B cell (primary cell): ENCODE measurements around the gene SCRT2. TPM values are rescaled to one million over a fixed set of nuclear protein-coding genes. Genes with fewer than 3 reads are reported as not detected.
A peak's percentile ranks its signal among the peaks of the same experiment; 100 is the strongest.

Experiments used
- ATAC-seq: fragments of 200-7000 bp; cut with Tn5 transposase; one replicate; pipeline ENCODE4 v1.10.0; 2021; ENCODE audit warnings: low read depth, mild to moderate bottlenecking, moderate number of reproducible peaks, moderate library complexity
- CTCF ChIA-PET: fragments of 350-600 bp; sonication (Branson Sonifier 250); formaldehyde crosslinking; loops from one replicate; lab custom pipeline; 2021; ENCODE audit warnings: antibody characterized with exemption, inconsistent platforms; lab: Charles Lee
- POLR2A ChIA-PET: fragments of 350-600 bp; sonication (Branson Sonifier 250); formaldehyde crosslinking; loops from one replicate; lab custom pipeline; 2021; ENCODE audit warnings: antibody characterized with exemption; lab: Charles Lee
- DNase-seq: peaks from one replicate; pipeline ENCODE4 v3.0.0; 2013
- H2AFZ ChIP-seq: 2 replicates; pipeline ENCODE4 v1.6.1; 2012; ENCODE audit warnings: mild to moderate bottlenecking, low read depth, low read length; ENCODE audit not compliant: insufficient read depth, poor library complexity, severe bottlenecking
- H3K27ac ChIP-seq, 2 donors: 1 replicate in 1 of 2; 2 replicates in 1 of 2; pipeline ENCODE4 v1.5.1; 2012 to 2013; ENCODE audit warnings: low read length in 2 of 2, mild to moderate bottlenecking in 2 of 2, moderate library complexity in 1 of 2
- H3K27me3 ChIP-seq, 4 experiments: fragments of 200-600 bp in 1 of 4; sonication (generic) in 1 of 4; replicated peaks in 1 of 4; 1 replicate in 2 of 4; 2 replicates in 2 of 4; pipeline versions ENCODE4 v1.6.1 to v1.7.0; 2013 to 2016; ENCODE audit warnings: low read length in 3 of 4, mild to moderate bottlenecking in 2 of 4, mixed read lengths in 1 of 4, moderate library complexity in 1 of 4; ENCODE audit not compliant: insufficient read depth in 4 of 4, control insufficient read depth in 3 of 4; ENCODE audit errors: control extremely low read depth in 1 of 4
- H3K36me3 ChIP-seq, 2 experiments: replicated peaks in 1 of 2; 1 replicate in 1 of 2; 2 replicates in 1 of 2; pipeline versions ENCODE4 v1.6.1 to v1.7.1; 2013; ENCODE audit warnings: low read length in 1 of 2; ENCODE audit not compliant: insufficient read depth in 2 of 2, control insufficient read depth in 1 of 2; ENCODE audit errors: control extremely low read depth in 1 of 2, extremely low read depth in 1 of 2
- H3K4me1 ChIP-seq, 2 donors: fragments of 200-600 bp in 1 of 2; sonication (generic) in 1 of 2; 1 replicate in 1 of 2; 2 replicates in 1 of 2; pipeline versions ENCODE4 v1.5.1 to v1.6.1; 2013 to 2017; ENCODE audit warnings: low read length in 2 of 2; ENCODE audit not compliant: control insufficient read depth in 2 of 2, insufficient read depth in 2 of 2
- H3K4me2 ChIP-seq: replicated peaks from 2 replicates; pipeline ENCODE3; 2012; ENCODE audit warnings: mild to moderate bottlenecking, low read depth, low read length; ENCODE audit not compliant: poor library complexity, severe bottlenecking
- H3K4me3 ChIP-seq, 5 experiments: fragments of 200-600 bp in 1 of 5; sonication (generic) in 1 of 5; 1 replicate in 3 of 5; 2 replicates in 2 of 5; pipeline versions ENCODE4 v1.5.1 to v1.7.0; 2011 to 2016; ENCODE audit warnings: low read length in 4 of 5, mild to moderate bottlenecking in 4 of 5, low read depth in 2 of 5, control low read depth in 1 of 5, moderate library complexity in 1 of 5; ENCODE audit not compliant: insufficient read depth in 1 of 5; ENCODE audit errors: control extremely low read depth in 1 of 5, extremely low read depth in 1 of 5
- H3K79me2 ChIP-seq: fragments of 200-600 bp; sonication (generic); one replicate; pipeline ENCODE4 v1.6.0; 2016; ENCODE audit warnings: low read length; ENCODE audit not compliant: control insufficient read depth, insufficient read depth
- H3K9ac ChIP-seq: fragments of 200-600 bp; sonication (generic); 2 replicates; pipeline ENCODE4 v1.6.1; 2017; ENCODE audit warnings: mild to moderate bottlenecking, low read length, moderate library complexity
- H3K9me3 ChIP-seq, 3 donors: one replicate each; pipeline versions ENCODE4 v1.6.1 to v1.7.1; 2013; ENCODE audit warnings: low read length in 2 of 3; ENCODE audit not compliant: control insufficient read depth in 2 of 3, insufficient read depth in 1 of 3; ENCODE audit errors: control extremely low read depth in 1 of 3
- H4K20me1 ChIP-seq: 2 replicates; pipeline ENCODE4 v1.6.0; 2012; ENCODE audit warnings: mild to moderate bottlenecking, low read length; ENCODE audit not compliant: insufficient read depth, control insufficient read depth, poor library complexity, severe bottlenecking
- H3K27ac Mint-ChIP-seq: one replicate; pipeline ENCODE4 v1.8.0; 2021; ENCODE audit warnings: mixed read lengths
- H3K27me3 Mint-ChIP-seq: one replicate; pipeline ENCODE4 v1.8.0; 2021; ENCODE audit warnings: mixed read lengths
- H3K4me1 Mint-ChIP-seq: one replicate; pipeline ENCODE4 v1.8.0; 2021; ENCODE audit warnings: mixed read lengths
- H3K4me3 Mint-ChIP-seq: one replicate; pipeline ENCODE4 v1.8.0; 2021; ENCODE audit warnings: mixed read lengths
- H3K9me3 Mint-ChIP-seq: one replicate; pipeline ENCODE4 v1.8.0; 2022; ENCODE audit warnings: mixed read lengths; ENCODE audit not compliant: insufficient read depth
- CTCF ChIP-seq: fragments of 200-600 bp; IDR thresholded peaks from one replicate; pipeline ENCODE4 v1.8.0; 2022; ENCODE audit warnings: antibody characterized with exemption, mild to moderate bottlenecking
- EZH2 ChIP-seq: IDR thresholded peaks from 2 replicates; pipeline ENCODE4 v1.6.1; 2012; ENCODE audit warnings: borderline replicate concordance, low read depth, mild to moderate bottlenecking, moderate library complexity, low read length; ENCODE audit not compliant: insufficient read depth, poor library complexity, severe bottlenecking
- WGBS: methylation state at CpG from one replicate; pipeline ENCODE4 v1.1.5; 2013; ENCODE audit warnings: missing lambda C conversion rate; ENCODE audit not compliant: insufficient coverage; 5-methylcytosine and 5-hydroxymethylcytosine counted together
- intact Hi-C: fragments of 100-400 bp; cut with micrococcal nuclease; formaldehyde crosslinking; loops from one replicate; pipeline ENCODE4 v1.10.0; 2022
- polyA plus RNA-seq: library from polyadenylated mRNA; depleted of rRNA; stranded (reverse); fragments of >200 nt; gene quantifications from 2 replicates; pipeline ENCODE4 v1.2.3, GENCODE V29; 2012
- total RNA-seq, 2 donors: library from RNA; stranded (reverse); fragments of 120-200 nt in 1 of 2; gene quantifications; 1 replicate in 1 of 2; 2 replicates in 1 of 2; pipeline versions ENCODE4 v1.2.3 to v1.2.4, GENCODE V29; 2013 to 2022

SCRT2 gene
- total and polyA plus RNA-seq, 2 donors (not counting 1 experiment from before 2014, with no cell fraction given) = not detected

- Histone ChIP-seq H3K4me3 (no peak overlapping the region), H3K4me1 (peaks cover 7 to 11% of the 10 kb centered on the region in 2 donors), H3K27ac (no peak overlapping the region), H3K9me3 (peaks cover 0 to 4% (median 0%) of the 10 kb centered on the region in 3 donors), H2AFZ (peak overlapping the region; percentile 49), H3K27me3 (peaks cover 0 to 23% (median 9%) of the 10 kb centered on the region in 4 experiments), H3K36me3 (peaks cover 0 to 4% of the 10 kb centered on the region in 2 experiments), H3K4me2 (peak overlapping the region; percentile 9), H4K20me1 (no peaks in the 10 kb centered on the region), H3K9ac (no peak overlapping the region), H3K79me2 (no peaks in the 10 kb centered on the region)
- TF ChIP-seq CTCF = peak; percentile 97
- TF ChIP-seq EZH2 = no peak
- Mint-ChIP-seq H3K27me3 (peaks cover 23% of the 10 kb centered on the region), H3K9me3 (no peaks in the 10 kb centered on the region), H3K4me3 (no peak overlapping the region), H3K4me1 (peaks cover 8% of the 10 kb centered on the region), H3K27ac (no peak overlapping the region)
- WGBS = 17% methylated on average over 17 of the region's 20 CpGs
- ATAC-seq = peak; percentile 84
- intact Hi-C loops = loop anchor here (1.0 kb wide), 2 partner anchors 8 to 84 kb away; partner anchors contain the start of gene SRXN1
- CTCF ChIA-PET = interaction anchor here (0.6 to 2.6 kb wide), 17 partner anchors 9 to 861 kb away, joined by 3 to 13 read pairs (median 4); partner anchors contain the start of gene NRSN2
- peak; percentile 77 for DNase-seq
- POLR2A ChIA-PET = no interaction called here
These were observed 30.1 kb downstream of the SCRT2 start for GRCh38 chr20:645318-646106.
